Measurements from ENCODE around the gene STH.

DNA sequence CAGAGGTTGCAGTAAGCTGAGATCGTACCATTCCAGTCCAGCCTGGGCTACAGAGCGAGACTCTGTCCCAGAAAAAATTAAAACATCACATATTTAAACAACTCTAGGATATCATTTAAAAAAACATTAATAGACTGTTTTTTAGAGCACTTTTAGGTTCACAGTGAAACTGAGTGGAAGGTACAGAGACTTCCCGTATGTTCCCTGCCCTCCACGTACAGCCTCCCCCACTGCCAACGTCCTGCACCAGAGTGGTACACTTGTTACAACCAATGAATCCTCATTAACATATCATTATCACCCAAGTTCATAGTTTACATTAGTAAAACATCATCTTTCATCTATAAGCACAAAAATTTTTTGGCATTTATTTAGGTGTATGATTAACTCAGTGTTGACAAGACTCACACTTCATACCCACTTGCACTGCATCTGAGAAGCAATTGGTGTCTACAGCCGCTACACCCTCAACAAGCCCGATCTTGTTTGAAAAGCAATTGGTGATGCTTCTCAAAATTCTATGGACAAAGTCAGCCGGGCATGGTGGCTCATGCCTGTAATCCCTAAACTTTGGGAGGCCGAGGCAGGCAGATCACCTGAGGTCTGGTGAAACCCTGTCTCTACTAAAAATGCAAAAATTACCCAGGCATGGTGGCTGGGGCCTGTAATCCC is 39.9 kb upstream of the STH start:
- TF ChIP-seq, protein P1, sequence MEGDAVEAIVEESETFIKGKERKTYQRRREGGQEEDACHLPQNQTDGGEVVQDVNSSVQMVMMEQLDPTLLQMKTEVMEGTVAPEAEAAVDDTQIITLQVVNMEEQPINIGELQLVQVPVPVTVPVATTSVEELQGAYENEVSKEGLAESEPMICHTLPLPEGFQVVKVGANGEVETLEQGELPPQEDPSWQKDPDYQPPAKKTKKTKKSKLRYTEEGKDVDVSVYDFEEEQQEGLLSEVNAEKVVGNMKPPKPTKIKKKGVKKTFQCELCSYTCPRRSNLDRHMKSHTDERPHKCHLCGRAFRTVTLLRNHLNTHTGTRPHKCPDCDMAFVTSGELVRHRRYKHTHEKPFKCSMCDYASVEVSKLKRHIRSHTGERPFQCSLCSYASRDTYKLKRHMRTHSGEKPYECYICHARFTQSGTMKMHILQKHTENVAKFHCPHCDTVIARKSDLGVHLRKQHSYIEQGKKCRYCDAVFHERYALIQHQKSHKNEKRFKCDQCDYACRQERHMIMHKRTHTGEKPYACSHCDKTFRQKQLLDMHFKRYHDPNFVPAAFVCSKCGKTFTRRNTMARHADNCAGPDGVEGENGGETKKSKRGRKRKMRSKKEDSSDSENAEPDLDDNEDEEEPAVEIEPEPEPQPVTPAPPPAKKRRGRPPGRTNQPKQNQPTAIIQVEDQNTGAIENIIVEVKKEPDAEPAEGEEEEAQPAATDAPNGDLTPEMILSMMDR (IDR thresholded peaks at IDR 0.05) = no peak
- TF ChIP-seq POLR2A (IDR thresholded peaks at IDR 0.05; ENCODE audit: low read depth) (no peak), POLR2AphosphoS5 (IDR thresholded peaks at IDR 0.05) (no peak), EP300 (IDR thresholded peaks at IDR 0.05) (no peak)

Measured in esophagus muscularis mucosa (tissue), 4 donors.